Activated CD4-positive, alpha-beta T cell treated with anti-CD3 and anti-CD28 coated beads, Interleukin-2, Interleukin-6, amounts not matched to agents 100 ng/mL and 50 ng/mL, durations not matched to agents 16 hours and 8 hours (primary cell): Measurements from ENCODE around the gene MYZAP.

ENCODE experiments used
- DNase-seq: peaks from one replicate; pipeline ENCODE4 v3.0.0-alpha.2; 2020

MYZAP gene

DNA sequence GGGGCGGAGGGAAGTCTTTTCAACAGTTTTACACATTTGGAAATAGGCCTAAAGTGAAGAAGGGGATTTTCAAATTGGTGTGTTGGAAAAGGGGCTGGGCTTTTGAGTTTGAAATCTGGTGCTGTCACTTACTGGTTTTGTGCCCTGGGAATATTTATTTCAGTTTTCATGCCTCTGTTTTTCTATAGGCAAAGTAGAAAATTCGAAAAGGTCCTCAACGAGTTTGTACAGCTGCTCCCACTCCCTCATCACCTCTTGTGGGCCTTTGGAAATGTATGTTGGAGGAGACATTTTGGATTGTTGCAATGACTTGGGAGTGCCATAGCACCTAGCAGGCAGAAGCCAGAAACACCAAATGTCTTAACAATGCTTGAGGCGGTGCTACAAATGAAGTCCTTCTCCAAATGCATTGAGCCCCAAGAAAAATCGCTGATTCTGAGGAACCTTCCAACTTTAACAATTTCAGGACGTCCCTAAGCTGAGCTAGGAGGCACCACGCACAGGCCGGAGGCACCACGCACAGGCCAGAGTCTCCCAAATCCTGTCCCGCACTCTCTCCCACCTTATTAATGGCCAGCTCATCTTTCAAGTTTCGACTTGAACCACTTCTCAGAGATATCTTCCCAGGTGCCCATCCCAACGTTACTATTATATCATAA is 114.2 kb downstream of the MYZAP start:
- DNase-seq: no peak

DNA sequence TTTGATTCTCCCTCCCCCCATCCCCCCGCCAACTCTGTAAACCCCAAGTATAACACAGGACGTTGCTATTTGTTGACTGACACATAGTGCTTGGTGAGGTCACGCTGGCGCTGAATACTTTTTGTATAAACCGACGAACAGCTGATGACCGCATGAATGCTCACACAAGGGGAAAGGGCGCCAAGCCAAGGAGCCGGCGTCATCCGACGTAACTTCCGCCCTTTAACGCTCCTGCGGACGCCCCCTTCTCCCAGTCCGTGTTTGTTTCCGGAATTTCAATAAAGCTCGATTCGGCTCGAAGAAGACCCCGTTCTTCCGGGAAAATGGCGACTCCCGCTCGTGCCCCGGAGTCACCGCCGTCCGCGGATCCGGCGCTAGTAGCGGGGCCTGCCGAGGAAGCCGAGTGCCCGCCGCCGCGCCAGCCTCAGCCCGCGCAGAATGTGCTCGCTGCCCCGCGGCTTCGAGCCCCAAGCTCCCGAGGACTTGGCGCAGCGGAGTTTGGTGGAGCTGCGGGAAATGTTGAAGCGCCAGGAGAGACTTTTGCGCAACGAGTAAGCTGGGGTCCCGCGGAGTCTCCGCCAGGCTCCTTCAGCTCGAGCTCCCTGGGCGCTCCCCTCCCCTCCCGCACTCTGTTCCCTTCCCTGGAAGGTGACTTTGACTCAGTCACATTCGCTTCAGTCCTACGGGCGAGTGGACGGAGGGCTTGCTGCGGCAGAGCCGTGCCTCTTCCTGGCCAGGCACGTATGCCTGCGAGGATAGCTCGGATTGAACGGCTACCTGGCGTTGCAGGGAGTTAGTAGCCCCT is 114.9 kb downstream of the MYZAP start, which contains the start of gene POLR2M:
Gene POLR2M, plus strand, starts transcription at position 310 of the 805 bp plus-strand sequence. Its CDS starts 129 bp downstream, at position 439.
- peak; percentile 94 for DNase-seq

DNA sequence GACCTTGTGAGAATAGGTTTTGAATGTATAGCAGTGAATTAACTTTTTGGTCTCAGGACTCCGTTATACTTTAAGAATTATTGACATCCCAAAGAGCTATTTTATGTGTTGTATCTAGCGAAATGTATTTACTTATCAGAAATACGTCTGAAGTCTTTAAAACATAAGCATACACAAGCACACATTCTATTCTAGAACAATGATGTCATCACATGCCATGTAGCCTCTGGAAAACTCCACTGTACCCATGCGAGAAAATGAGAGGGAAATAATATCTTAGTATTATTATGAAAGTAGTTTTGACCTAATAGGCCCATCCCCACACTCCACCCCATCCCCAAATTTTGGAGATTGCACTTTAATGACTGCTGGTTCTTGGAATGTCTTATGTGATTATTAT is 116.3 kb downstream of the MYZAP start:
- DNase-seq: no peak

DNA sequence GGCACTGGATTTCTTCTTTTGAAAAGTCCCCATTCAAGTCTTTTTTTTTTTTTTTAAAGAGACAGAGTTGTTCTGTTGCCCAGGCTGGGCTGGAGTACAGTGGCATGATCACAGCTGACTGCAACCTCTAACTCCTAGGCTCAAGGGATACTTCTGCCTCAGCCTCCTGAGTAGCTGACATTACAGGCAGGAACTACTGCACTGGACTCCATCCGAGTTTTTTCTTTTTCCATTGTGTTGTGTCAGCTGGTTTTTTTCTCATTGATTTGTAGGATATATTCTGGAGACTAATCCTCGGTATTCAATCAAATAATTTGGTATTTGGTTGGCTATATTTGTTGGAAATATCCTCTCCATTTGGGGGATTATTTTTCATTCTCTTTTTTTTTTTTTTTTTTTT is 126.6 kb downstream of the MYZAP start:
- no peak for DNase-seq

DNA sequence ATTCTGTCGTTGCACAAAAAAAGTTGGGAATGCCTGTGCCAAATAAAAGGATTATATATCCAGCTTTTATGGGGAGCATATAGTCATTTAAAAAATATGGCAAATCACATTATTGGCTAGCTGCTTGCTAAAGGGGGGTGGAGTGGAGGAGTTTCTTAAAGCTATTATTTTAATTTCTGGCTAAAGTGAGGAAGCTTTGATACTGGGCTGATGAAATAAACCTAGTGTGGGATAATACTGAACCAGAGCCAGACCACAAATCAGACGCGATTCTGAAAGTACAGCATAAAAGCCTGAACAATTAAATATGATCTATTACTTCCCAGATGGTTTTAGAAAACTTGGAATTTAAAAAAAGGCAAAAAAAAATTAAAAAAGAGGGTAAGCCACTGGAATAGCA is 129.2 kb downstream of the MYZAP start:
- no peak for DNase-seq

DNA sequence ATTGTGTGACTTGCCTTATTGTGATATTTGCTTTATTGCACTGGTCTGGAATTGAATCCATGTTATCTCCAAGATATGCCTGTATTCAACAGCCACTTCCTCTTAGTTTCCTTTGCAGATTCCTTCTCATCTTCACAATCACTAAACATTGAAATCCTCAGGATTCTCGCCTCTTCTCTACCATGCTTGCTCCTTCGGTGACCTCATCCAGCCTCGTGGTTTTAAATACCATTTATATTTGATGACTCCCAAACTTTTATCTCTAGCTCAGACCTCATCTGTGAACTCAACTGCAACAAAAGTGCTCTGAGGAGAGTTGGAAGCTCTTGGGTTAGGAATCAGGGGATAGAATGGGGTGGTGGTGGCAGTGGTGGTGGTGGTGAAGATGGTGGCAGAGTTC is 134.7 kb downstream of the MYZAP start:
- no peak for DNase-seq

DNA sequence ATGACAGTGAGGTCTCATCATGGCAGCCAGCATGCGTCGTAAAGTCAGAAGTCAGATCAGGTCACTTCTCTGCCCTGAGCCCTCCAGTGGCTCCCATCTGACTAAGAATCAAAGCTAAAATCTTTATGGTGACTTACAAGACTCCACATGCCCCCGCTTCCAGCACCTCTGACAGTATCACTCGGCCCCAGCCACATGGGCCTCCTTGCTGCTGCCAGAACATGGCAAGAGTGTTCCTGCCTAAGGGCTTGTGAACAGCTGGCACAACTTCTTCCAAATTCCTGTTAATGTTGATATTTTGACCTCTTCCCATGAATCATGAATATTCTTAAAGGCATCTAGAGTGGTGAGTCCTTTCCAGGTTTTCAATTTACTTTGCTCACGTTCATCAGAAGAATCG is 135.3 kb downstream of the MYZAP start:
- DNase-seq: no peak

DNA sequence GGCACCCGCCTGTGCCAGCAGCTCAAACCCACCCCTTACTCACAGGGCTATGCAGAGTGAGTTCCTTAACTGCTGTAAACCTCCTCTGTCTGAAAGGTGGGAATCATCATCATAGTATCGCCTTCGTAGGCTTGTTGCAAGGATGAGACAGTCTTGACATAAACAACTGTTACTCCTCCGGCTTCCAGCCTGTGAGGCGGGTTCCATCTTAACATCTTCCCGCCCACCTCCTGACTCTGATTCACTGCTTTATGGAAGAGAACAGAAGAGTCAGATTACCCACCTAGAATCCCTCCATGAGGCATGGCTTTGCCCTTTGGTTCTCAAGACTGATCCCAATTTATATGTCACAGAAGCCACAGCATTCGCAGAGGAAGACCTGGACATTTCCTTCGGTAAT is 136.7 kb downstream of the MYZAP start:
- no peak for DNase-seq

DNA sequence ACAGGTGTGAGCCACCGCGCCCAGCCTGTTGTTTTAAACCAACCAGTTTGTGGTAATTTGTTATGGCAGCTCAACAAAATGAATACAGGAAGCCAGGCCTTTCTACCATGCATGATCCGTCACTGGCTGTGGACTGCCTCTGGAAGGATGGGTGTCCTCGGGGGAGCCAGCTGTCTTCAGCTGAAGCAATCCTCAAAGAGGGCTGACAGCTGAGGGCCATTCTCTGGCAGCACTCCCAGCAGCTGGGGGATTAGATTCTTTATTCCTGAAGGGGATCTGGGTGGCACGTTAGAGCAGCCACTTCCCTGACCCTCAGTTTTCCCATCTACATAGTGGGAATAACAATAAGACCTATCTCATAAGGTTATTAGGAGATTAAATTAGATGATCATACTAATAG is 139.2 kb downstream of the MYZAP start:
- no peak for DNase-seq

DNA sequence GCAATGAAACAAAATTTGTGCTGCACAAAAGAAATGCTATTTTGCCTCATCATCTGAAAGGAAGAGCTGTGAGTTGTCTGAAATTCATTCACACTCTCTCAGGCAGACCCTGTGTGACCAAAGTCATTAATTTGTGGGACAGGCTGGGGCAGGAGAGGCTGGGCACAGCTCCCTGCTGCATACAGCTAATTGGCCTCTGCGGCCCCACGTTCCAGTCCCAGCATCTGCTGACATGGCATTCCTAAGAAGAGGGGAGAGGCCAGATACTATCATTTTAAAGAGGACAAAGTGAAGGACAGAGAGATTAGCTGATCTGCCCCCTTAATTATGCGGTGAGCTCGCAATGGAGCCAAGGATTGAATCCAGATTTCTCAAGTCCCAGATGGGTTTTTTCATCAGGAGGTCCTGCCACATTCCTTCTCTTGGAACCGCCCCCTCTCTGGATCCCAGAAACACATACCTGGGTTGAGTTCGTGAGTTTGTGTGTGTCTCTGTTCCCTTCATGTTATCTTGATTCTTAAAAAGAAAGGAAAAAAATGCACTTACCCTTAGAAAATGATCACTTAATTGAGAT is 139.9 kb downstream of the MYZAP start:
- no peak for DNase-seq

DNA sequence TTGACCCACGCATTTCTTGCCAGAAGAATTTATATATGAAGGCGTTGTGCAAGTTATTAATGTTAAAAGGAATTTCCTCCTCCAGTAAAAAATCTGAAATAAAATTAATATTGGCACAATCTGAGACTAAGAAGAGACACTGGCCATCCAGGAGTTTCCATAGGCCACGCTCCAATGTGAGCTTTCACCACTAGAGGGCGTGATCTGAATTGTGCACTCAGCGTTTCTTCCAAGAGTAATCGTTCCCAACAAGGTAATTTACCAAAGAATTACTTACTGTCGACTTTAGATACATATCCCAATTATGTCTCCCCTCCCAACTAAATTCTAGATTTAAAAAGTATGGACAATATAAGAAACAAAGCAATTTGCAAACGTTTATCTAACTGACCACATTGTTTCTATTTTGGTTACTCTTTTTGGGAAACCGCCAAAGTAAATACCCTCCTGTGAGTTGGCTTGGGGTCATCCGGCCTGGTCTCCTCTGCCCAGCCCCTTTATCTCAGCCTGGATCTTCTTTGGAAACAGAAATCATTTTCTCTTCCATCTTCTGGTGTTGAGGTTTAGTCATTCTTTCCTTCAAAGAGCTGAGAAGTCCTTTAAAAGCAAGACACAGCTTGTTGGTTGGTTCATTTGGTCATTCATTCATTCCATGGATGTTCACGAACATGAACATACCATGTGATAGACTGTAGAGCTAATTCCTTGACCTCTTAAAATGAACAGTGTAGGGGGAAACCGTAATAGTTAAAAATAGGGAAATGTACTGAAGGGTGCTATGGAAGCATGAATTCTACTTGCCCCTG is 141.0 kb downstream of the MYZAP start:
- peak; percentile 60 for DNase-seq

DNA sequence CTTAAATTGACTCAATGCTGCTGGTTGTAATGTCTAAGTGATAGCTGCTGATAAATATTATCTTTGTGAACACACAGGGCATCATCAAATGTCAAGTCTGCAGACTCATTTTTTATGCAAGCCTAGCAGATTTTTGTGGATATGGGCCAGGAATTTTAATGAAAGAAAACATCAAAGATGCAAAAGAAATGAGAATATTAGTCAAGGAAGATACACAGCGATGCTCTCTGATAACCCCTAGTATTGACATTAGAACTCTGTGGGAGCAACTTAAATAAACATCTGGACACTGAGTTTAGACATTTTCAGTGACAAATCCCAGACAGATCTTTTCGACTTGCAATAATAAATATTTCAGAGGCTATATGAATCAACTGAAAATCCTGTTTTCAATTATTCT is 143.2 kb downstream of the MYZAP start:
- no peak for DNase-seq
